Amniotic epithelial cell (primary cell): Measurements from ENCODE around the gene NPHP1.
"Not testable (repeated sequence)": the region's sequence is repeated elsewhere in the genome, so short reads cannot be mapped to it uniquely, and the experiment has no call there.

Experiments
- DNase-seq: peaks from one replicate; pipeline ENCODE4 v3.0.0-alpha.2; 2010; ENCODE audit warnings: low read depth

The NPHP1 gene

DNA sequence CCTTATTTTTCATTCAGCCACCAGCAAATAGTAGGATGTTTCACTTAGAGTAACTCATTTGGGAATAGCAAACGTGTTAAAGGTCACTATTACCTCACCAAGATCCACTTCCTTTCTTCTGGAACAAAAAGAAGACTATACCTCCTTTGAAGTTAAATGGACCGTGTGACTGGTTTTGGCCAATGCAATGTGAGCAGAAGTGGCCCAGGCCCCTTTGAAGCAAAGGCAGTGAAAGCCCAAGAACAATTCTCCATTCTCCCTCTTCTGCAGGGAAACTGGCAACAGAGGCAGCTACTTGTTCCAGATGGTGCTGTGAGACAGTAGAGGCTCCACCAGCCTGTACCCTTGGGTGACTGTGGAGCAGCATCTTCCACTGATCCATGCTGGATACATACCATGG lies 77.9 kb downstream of the NPHP1 start:
- DNase-seq: no peak

DNA sequence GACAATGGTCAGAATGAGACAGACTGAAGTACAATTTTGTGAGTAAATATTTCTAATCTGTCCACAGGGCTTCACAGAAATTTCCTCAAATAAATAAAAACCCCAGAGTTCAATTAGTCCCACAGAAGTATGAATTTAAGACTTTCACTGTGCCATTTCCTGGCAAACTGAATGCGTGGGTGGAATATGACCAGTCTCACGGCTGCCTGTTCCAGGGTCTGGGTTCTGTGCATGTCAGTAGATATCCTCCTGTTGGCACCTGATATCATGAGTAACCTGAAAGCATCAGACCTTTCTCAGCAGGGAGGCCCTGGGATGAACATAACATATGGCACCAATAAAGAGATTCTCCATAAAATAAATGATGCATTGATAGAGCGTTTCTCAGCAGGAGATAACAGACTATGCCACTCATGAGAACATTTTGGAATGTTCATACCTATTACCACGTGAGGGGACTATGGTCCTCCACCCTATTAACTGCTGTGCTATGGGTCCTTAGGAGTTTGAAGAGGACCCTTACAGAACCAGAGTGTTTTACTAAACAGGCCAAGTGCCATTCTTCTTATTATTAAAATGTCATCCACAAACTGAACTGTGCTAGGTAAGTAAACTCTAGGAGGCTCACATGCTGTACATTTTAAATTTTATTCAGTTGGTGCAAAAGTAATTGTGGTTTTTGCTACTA lies 78.6 kb downstream of the NPHP1 start:
- no peak for DNase-seq

DNA sequence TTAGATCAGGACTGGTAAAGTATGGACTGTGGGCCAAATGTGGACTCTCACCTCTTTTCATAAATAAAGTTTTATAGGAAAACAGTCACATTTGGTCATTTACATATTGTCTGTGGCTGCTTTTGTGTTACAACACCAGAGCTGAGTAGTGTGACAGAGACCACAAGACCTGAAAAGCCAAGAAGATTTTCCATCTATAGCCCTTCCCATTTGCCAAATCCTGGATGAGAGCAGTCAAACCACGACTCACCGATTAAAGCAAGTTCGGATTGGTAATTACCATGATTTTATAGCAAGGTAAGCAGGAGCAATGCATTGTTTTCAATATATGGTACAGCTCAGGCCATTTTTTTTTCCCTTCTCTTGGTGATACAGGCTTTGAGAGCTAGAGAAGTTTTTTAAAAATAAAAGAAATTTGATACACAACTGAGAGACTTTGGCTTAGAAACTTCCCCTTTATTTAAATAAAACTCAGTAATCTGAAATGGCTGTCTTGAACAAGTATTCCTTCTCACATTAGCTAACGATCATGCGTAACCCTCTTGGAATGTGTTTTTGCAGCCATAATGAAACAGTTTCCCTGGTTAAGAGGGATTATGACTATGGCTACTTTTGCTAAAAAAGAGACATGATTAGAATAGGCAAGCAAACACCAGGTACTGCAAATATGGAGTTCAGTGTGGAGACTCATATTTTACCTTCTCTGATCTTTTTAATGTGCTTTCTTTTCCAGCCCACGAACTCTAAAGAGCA lies 79.7 kb downstream of the NPHP1 start:
- no peak for DNase-seq

DNA sequence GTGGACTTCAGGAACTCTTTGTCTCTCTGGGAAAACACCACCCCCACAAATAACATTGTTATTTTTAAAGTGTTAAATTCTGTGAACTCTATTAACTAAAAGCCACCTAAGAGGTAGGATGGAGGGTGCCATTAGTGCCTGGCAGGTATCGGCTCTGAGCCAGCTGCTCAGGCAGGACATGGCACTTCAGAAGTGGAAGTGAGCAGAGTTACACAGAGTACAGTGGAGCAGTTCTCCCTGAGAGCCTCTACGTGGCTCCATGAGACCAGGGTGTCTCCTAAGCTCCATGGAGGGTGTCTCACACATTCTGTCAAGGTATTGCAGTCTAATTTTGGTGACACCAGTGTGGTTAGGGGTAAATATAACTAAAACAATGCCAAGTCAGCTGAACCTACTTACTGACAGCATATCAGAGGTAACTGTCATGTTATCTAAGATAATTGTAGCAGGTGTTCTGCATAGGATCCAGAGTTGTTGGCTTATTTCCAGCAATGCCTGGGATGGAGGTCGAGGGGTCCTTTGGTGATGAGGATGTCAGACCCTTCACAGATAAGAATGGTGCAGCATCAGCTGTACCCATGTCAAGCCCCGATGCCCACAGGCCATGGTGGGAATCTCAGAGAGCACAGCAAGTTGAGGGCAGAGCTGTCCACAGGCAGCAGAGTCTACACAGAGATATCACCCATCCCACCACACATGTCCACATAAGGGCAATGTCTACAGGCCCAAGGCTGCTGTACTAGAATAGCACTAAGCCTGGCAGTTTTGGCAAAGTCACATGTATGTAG lies 80.6 kb downstream of the NPHP1 start:
- no peak for DNase-seq

GRCh38 chr2:110121592-110121991 lies 83.2 kb downstream of the NPHP1 start:
- no peak for DNase-seq

GRCh38 chr2:110121052-110121334 lies 83.8 kb downstream of the NPHP1 start:
- DNase-seq: no peak

- DNase-seq: no peak
These were observed 84.4 kb downstream of the NPHP1 start for GRCh38 chr2:110120171-110121051.

DNA sequence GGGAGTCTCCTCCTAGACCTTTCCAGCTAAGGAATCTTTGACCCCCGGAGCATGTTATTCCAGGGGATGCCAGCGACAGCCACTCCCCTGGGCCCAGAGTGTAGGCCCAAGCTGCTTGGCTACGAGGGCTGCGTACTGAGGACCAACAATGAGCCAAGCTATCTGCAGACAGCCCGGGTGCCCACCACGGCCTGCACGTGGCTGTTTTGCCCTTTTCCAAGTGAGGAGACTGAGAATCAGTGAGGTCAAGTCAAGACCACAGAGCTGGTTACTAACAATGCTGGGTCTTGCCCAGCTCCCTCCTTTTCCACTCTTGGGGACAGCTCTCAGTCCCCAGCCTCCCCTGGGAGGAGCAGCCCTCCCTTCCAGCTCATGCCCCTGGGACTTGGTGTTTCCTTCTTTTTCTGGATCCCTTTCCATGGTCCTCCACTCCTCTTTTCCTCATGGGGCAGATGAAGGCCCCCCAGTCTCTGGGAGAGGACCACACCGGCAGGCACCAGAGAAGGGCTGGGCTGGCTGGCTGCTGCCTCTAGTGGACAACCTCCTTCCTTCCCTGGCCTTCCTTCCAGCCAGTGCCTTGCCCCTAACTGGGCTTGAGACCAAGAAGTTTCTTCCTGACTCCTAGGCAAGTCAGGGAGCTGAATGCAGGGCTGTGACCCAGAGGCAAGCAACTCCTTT lies 88.6 kb downstream of the NPHP1 start:
- DNase-seq: peak; percentile 47

GRCh38 chr2:110115291-110116032 lies 89.4 kb downstream of the NPHP1 start, which contains the start of gene MALL:
TSS of gene MALL (minus strand) at chr2:110115822. CDS start at chr2:110115792, 30 bp downstream.
- DNase-seq: no peak

GRCh38 chr2:110114831-110115255 lies 90.0 kb downstream of the NPHP1 start:
- DNase-seq: no peak

- DNase-seq: no peak
These were observed 90.7 kb downstream of the NPHP1 start for GRCh38 chr2:110113961-110114591.

GRCh38 chr2:110108291-110108690 lies 96.5 kb downstream of the NPHP1 start:
- not testable (repeated sequence) for DNase-seq

DNA sequence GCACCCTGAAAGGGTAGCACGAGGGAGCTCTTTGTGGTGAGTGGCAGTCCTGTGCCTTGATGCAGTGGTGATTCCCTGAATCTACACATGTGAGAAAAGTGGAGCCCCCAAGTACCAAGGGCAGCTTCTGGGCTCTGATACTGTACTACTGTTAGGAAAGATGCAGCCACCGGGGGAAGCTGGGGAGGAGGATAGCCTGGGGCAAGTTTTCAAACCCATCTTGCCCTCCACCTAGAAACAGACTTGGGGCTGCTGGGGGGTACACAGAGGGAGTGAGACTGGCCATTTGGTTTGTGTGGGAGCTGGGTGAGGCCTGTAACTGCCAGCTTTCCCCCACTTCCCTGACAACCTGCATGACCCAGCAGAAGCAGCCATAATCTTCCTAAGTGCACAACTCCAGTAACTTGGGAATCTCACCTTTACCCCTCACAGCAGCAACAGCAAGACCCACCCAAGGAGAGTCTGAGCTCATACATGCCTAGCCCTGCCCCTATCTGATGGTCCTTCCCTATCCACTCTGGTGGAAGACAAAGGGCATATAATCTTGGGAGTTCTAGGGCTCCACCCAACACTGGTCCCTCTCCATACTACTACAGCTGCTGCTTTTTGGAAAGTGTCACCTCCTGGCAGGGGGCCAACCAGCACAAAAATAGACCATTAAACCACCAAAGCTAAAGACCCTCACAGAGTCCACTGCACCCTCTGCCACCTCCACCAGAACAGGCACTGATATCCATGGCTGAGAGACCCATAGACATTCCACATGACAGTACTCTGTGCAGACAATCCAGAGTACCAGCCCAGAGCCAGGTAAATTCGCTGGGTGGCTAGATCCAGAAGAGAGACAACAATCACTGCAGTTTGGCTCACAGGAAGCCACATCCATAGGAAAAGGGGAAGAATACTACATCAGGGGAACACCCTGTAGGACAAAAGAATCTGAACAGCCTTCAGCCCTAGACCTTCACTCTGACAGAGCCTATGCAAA lies 97.4 kb downstream of the NPHP1 start:
- no peak for DNase-seq

DNA sequence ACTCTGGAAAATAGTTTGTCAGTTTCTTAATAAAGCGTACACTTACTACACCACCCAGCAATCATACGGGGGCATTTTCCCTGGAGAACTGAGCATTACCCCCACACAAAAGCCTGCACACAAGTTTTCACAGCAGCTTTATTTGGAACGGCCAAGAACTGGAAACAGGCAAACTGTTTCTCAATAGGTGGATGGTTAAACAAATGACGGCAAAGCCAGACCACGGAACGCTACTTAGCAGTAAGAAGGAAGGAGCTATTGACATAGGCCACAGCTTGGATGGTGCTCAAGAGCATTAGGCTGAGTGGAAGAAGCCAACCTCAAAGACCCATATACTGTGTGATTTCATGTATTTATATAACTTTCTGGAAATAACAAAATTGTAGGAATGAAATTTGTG lies 98.2 kb downstream of the NPHP1 start:
- DNase-seq: peak; percentile 73

DNA sequence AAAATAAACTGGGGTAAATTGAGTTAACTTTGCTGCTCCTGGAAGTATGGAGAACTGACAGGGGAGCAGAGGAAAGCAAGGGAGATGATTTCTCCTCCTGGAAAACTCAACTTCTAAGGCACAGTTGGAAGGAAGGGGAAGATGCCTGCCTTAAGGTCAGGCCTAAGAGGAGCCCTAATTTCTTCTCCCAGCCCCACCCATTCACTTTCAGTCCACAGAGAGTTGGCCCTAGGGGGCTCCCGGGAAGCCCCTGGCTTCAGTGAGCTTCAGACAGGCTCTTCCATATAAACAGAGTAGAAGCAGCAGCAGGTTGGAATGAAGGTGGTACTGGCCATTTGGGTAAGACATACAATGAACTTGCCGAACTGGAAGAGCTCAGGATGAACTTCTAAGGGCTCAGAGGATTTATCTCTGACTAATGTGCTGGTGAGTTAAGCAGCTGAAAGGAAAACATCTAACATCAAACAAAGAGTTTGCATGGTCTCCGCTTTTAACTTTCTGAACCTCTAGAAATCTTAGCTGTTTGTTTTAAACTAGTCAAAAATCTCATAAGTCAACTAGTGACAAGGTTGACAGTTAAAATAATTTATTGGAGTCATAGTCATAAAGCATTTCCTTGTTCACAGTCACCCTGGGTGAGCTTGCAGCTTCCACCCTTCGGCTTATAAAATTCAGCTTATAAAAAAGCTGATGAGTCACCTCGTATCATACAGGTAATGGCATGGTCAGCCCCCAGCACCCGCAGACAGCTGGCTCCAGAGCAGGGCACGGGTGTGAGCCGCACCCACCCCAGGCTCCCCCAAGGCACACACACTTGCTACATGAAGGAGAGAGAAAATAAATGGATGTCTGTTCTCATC lies 99.0 kb downstream of the NPHP1 start:
- peak; percentile 53 for DNase-seq

- no peak for DNase-seq
These were observed 99.6 kb downstream of the NPHP1 start for GRCh38 chr2:110105183-110105582.

DNA sequence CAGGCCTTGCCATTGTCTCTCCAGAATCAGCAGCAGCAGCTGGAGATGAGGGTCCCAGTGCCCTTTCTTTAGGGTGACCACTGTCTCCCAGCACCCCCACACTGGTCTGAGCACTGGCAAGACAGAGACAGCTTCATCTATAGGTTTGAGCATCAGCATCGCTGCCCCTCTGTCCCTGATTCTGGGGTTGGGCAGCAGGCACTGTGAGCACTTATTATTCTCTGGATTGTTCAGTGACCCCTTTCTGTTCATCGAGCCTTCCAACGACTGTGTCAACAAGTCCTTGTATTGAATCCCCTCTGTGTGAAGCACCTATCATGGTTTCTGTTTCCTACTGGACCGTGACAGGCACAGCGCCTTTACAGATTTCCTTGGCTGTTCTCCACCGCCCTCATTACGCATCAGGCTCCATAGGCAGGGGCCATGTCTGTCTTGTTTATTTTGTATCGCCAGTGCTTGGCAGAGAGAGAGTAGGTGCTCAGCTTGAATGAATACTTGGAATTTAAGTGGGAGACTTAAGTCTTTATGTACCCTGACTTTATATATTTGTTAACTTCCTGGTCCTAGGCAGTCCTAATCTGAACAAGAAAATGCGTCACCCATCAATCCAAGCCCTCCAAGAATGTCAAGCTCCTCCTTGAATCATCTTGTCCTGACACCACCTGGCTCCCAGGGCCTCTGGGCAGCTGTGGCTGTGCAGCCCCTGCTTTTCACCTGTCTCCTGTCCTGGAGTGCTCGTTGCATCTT lies 100.6 kb downstream of the NPHP1 start:
- DNase-seq: peak; percentile 35
